ENCODE results near the gene CCDC188. TPM values are rescaled to one million over a fixed set of nuclear protein-coding genes. Genes with fewer than 3 reads are reported as not detected.

The CCDC188 gene
- total RNA-seq, 2 experiments from 2014 or later = not detected

DNA sequence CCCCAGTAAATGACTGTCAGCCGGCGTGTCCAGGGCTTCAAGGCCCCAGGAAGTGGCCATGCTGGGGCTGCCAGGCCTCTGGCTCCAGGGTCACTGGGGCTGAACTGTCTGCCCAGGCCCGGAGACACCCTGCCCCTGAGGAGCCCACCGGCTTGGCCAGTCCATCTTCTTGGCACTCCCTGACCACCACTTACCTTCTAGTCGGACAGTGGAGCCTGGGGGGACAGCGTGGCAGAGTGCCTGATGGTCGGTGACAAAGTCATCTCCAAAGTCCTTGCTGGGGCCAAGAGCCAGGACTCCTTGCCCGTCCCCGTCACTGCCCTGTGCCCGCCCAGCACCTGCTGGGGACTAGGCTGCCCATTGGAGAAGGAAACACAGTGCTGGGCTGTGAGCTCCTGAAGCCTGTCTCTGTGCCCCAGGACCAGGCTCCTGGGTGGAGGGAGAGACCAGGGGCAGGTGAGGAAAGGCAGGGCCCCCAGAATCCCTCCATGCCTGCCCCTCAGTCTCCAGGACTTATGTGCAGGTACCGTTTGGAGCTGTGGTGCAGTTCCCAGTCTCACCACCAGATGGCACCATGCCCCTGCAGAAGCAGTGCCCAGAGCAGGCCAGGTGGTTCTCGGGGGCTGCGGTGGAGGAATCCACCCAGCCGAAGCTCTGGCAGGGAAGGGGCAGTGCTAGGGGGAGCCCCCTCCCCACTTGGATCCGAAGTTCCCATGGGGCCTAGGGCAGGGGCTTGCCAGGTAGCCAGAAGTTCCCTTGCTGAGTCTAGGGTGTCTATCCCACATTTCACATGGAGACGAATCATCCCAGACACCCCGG is 6.0 kb upstream of the CCDC188 start:
- TF ChIP-seq, protein P1, sequence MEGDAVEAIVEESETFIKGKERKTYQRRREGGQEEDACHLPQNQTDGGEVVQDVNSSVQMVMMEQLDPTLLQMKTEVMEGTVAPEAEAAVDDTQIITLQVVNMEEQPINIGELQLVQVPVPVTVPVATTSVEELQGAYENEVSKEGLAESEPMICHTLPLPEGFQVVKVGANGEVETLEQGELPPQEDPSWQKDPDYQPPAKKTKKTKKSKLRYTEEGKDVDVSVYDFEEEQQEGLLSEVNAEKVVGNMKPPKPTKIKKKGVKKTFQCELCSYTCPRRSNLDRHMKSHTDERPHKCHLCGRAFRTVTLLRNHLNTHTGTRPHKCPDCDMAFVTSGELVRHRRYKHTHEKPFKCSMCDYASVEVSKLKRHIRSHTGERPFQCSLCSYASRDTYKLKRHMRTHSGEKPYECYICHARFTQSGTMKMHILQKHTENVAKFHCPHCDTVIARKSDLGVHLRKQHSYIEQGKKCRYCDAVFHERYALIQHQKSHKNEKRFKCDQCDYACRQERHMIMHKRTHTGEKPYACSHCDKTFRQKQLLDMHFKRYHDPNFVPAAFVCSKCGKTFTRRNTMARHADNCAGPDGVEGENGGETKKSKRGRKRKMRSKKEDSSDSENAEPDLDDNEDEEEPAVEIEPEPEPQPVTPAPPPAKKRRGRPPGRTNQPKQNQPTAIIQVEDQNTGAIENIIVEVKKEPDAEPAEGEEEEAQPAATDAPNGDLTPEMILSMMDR (conservative IDR thresholded peaks at IDR 0.05; ENCODE audit: low read length) = peak; percentile 89
- no peak for TF ChIP-seq EZH2phosphoT487 (IDR thresholded peaks at IDR 0.05; ENCODE audit: borderline replicate concordance, low read depth, low read length)
- H3K4me3 ChIP-seq (ENCODE audit: low read depth, low read length, poor library complexity, severe bottlenecking) = no peak overlapping the region
- intact Hi-C loops (cut with micrococcal nuclease; ENCODE audit: unreplicated experiment) = loop anchor here (1.0 to 10.0 kb wide), 5 partner anchors 81 to 538 kb away; partner anchors contain the start of gene RTN4R
- H3K79me2 ChIP-seq (ENCODE audit: insufficient read depth, low read depth, low read length) = no peaks in the 10 kb centered on the region
- BruUV-seq (replicated peaks) = no TSS peak
- POLR2A ChIA-PET = no interaction called here
- CTCF ChIA-PET (ENCODE audit: unreplicated experiment) = interaction anchor here (0.6 kb wide), 1 partner anchor 82 kb away, joined by 4 read pairs; no protein-coding TSS in a partner anchor
- peak; percentile 75 for DNase-seq (ENCODE audit: low spot score)
- no peak overlapping the region for H2AFZ ChIP-seq (ENCODE audit: low read length)
- no peaks in the 10 kb centered on the region for H3K4me1 ChIP-seq (ENCODE audit: insufficient read depth, low read length, poor library complexity, severe bottlenecking)
- H3K27ac ChIP-seq (ENCODE audit: low read depth, low read length, poor library complexity, severe bottlenecking) = no peak overlapping the region
- no peaks in the 10 kb centered on the region for H4K20me1 ChIP-seq (ENCODE audit: insufficient read depth, low read length)
- H3K4me2 ChIP-seq (ENCODE audit: low read length) = no peak overlapping the region
- H3K9me3 ChIP-seq (ENCODE audit: low read length) = no peaks in the 10 kb centered on the region
- no peaks in the 10 kb centered on the region for H3K36me3 ChIP-seq (ENCODE audit: insufficient read depth, low read length)
- H3K9me2 ChIP-seq (ENCODE audit: insufficient read depth, low read length) = no peaks in the 10 kb centered on the region

DNA sequence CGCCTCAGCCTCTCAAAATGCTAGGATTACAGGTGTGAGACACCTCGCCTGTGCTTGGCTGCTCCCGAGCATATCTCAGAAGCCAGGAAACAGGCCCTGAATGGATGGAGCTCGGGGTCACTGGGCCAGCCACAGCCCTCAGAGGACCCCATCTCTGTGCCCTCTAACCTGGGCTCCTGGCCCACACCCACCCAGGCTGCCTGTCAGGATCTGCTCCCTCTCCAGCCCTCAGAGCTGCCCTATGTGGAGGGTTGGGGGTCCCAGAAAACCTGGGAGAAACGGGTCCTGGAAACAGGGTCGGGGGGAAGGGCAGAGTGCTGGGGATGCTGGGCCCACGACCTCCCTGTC is 5.2 kb upstream of the CCDC188 start:
- CTCF ChIA-PET (ENCODE audit: unreplicated experiment) = interaction anchor here (0.6 kb wide), 1 partner anchor 177 kb away, joined by 4 read pairs; no protein-coding TSS in a partner anchor
- Histone ChIP-seq H3K9me3 (ENCODE audit: low read length) (no peaks in the 10 kb centered on the region), H3K4me2 (ENCODE audit: low read length) (no peak overlapping the region), H3K27ac (ENCODE audit: low read depth, low read length, poor library complexity, severe bottlenecking) (no peak overlapping the region), H3K4me3 (ENCODE audit: low read depth, low read length, poor library complexity, severe bottlenecking) (no peak overlapping the region), H3K36me3 (ENCODE audit: insufficient read depth, low read length) (no peaks in the 10 kb centered on the region), H3K9me2 (ENCODE audit: insufficient read depth, low read length) (no peaks in the 10 kb centered on the region), H2AFZ (ENCODE audit: low read length) (no peak overlapping the region), H3K79me2 (ENCODE audit: insufficient read depth, low read depth, low read length) (no peaks in the 10 kb centered on the region), H3K4me1 (ENCODE audit: insufficient read depth, low read length, poor library complexity, severe bottlenecking) (no peaks in the 10 kb centered on the region), H4K20me1 (ENCODE audit: insufficient read depth, low read length) (no peaks in the 10 kb centered on the region)
- intact Hi-C loops (cut with micrococcal nuclease; ENCODE audit: unreplicated experiment) = loop anchor here (10.0 kb wide), 2 partner anchors 299 to 539 kb away; no protein-coding TSS in a partner anchor
- POLR2A ChIA-PET = no interaction called here
- no TSS peak for BruUV-seq (replicated peaks)
- TF ChIP-seq EZH2phosphoT487 (IDR thresholded peaks at IDR 0.05; ENCODE audit: borderline replicate concordance, low read depth, low read length) = no peak
- TF ChIP-seq, protein P1 (conservative IDR thresholded peaks at IDR 0.05; ENCODE audit: low read length) = no peak
- DNase-seq (ENCODE audit: low spot score) = no peak

Measured in OCI-LY7 (cell line).